GM18951 (cell line): ENCODE results near the gene CCR4.
"Not testable (repeated sequence)": the region's sequence is repeated elsewhere in the genome, so short reads cannot be mapped to it uniquely, and the experiment has no call there.

Experiments used
- POLR2A ChIP-seq: IDR thresholded peaks from 4 replicates; pipeline ENCODE4 v1.6.1; 2011; ENCODE audit warnings: mild to moderate bottlenecking; ENCODE audit not compliant: insufficient read length, insufficient read depth; ENCODE audit errors: extremely low read depth
- in situ Hi-C: fragments of 300-500 bp; cut with MboI; formaldehyde crosslinking; loops from one replicate; pipeline ENCODE4 v1.12.0; 2022; ENCODE audit warnings: low sequenced_read_pairs, mixed read lengths, inconsistent platforms; ENCODE audit not compliant: unreplicated experiment

Gene CCR4

GRCh38 chr3:32960404-32961170 lies 9.1 kb downstream of the CCR4 start:
- no peak for TF ChIP-seq POLR2A
- in situ Hi-C loops = loop anchor here (10.0 kb wide), 1 partner anchor 114 kb away; no protein-coding TSS in a partner anchor

- in situ Hi-C loops = loop anchor here (10.0 kb wide), 1 partner anchor 114 kb away; no protein-coding TSS in a partner anchor
- TF ChIP-seq POLR2A = no peak
Measured at GRCh38 chr3:32961189-32961715, 9.8 kb downstream of the CCR4 start.

GRCh38 chr3:32963871-32964270 lies 12.4 kb downstream of the CCR4 start:
- in situ Hi-C loops = loop anchor here (10.0 kb wide), 1 partner anchor 111 kb away; no protein-coding TSS in a partner anchor

DNA sequence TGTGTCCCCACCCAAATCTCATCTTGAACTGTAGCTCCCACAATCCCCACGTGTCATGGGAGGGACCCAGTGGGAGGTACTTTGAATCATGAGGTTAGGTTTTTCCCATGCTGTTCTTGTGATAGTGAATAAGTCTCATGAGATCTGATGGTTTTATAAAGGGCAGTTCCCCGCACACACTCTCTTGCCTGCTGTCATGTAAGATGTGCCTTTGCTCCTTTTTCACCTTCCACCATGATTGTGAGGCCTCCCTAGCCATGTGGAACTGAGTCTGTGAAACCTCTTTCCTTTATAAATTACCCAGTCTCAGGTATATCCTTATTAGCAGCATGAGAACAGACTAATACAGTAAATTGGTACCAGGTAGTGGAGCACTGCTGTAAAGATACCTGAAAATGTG lies 13.3 kb downstream of the CCR4 start:
- in situ Hi-C loops = loop anchor here (10.0 kb wide), 1 partner anchor 110 kb away; no protein-coding TSS in a partner anchor

More at GRCh38 chr3:32963871-32964270, 12.4 kb downstream of the CCR4 start:
- TF ChIP-seq POLR2A = no peak

DNA sequence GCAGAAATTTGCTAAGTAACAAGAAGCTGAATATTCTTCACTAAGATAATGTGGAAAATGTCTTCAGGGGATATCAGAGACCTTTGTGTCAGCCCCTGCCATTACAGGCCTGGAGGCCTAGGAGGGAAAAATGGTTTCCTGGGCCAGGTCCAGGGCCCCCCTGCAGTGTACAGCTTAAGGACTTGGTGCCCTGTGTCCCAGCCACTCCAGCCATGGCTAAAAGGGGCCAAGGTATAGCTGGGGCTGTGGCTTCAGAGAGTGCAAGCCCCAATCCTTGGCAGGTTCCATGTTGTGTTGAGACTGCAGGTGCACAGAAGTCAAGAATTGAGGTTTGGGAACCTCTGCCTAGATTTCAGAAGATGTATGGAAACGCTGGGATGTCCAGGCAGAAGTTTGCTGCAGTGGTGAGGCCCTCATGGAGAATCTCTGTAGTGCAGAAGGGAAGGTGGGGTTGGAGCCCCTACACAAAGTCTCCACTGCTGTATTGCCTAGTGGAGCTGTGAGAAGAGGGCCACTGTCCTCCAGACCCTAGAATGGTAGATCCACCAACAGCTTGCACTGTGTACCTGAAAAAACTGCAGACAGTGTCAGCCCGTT lies 14.3 kb downstream of the CCR4 start:
- in situ Hi-C loops = loop anchor here (10.0 kb wide), 1 partner anchor 109 kb away; no protein-coding TSS in a partner anchor

DNA sequence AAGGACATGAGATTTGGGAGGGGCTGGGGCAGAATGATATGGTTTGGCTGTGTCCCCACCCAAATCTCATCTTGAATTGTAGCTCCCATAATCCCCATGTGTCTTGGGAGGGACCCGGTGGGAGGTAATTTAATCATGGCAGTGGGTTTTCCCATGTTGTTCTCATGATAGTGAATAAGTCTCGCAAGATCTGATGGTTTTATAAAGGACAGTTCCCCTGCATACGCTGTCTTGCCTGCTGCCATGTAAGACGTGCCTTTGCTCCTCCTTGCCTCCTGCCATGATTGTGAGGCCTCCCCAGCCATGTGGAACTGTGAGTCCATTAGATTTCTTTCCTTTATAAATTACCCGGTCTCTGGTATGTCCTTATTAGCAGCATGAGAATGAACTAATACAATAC lies 15.2 kb downstream of the CCR4 start:
- in situ Hi-C loops = loop anchor here (10.0 kb wide), 1 partner anchor 108 kb away; no protein-coding TSS in a partner anchor

- TF ChIP-seq POLR2A = no peak
- in situ Hi-C loops = loop anchor here (10.0 kb wide), 1 partner anchor 106 kb away; no protein-coding TSS in a partner anchor
Measured at GRCh38 chr3:32968166-32968919, 16.9 kb downstream of the CCR4 start.

- no peak for TF ChIP-seq POLR2A
- in situ Hi-C loops = loop anchor here (10.0 kb wide), 1 partner anchor 106 kb away; no protein-coding TSS in a partner anchor
Measured at GRCh38 chr3:32968920-32969389, 17.5 kb downstream of the CCR4 start.

GRCh38 chr3:32969656-32970055 lies 18.2 kb downstream of the CCR4 start:
- TF ChIP-seq POLR2A = no peak
- in situ Hi-C loops = loop anchor here (10.0 kb wide), 1 partner anchor 105 kb away; no protein-coding TSS in a partner anchor

- in situ Hi-C loops = not testable (repeated sequence)
Measured at GRCh38 chr3:32971291-32971690, 19.8 kb downstream of the CCR4 start.

GRCh38 chr3:32972482-32973146 lies 21.2 kb downstream of the CCR4 start:
- in situ Hi-C loops = no loop called here
- TF ChIP-seq POLR2A = no peak

DNA sequence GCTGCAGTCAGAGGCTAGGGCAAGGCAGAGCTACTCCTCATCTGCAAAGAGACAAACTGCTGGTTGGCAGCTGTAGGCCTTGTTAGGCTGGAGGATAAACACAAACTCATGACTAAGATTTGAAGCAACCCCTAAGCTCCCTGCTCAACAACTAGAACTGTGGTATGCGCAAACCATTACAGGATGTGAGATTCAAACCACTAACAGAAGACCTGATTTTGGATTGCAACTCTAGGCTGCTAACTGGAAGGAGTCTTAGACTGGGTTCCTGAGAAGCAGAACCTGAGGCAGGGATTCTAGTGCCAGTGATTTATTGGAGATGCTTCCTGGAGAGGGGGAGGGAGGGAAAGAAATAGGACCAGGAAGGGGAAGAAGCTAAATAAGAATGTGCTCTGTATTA lies 22.5 kb downstream of the CCR4 start:
- in situ Hi-C loops = no loop called here
- no peak for TF ChIP-seq POLR2A
